Tibial nerve (tissue), 4 donors: ENCODE data around the gene MAD2L1. TPM values are rescaled to one million over a fixed set of nuclear protein-coding genes. Genes with fewer than 3 reads are reported as not detected.

Experiments
- DNase-seq, 2 donors: peaks; one replicate each; pipeline ENCODE4 v3.0.0-alpha.2; 2019; ENCODE audit warnings: low spot score in 2 of 2
- H3K27ac ChIP-seq, 4 donors: fragments of 200-600 bp; sonication (generic) in 3 of 4; one replicate each; pipeline ENCODE4 v1.5.1; 2017 to 2019; ENCODE audit warnings: mild to moderate bottlenecking in 1 of 4
- H3K27me3 ChIP-seq, 2 donors: fragments of 200-600 bp; sonication (generic) in 1 of 2; one replicate each; pipeline versions ENCODE4 v1.5.1 to v1.6.0; 2017 to 2019
- H3K36me3 ChIP-seq, 3 donors: fragments of 200-600 bp; sonication (generic); one replicate each; pipeline ENCODE4 v1.5.1; 2018 to 2019
- H3K4me1 ChIP-seq, 4 donors: fragments of 200-600 bp; sonication (generic) in 3 of 4; one replicate each; pipeline ENCODE4 v1.5.1; 2017 to 2019
- H3K4me3 ChIP-seq, 4 donors: fragments of 200-600 bp; sonication (generic) in 3 of 4; one replicate each; pipeline ENCODE4 v1.5.1; 2017 to 2019; ENCODE audit warnings: mild to moderate bottlenecking in 1 of 4, moderate library complexity in 1 of 4
- H3K9me3 ChIP-seq, 4 donors: fragments of 200-600 bp; sonication (generic) in 3 of 4; one replicate each; pipeline ENCODE4 v1.5.1; 2017 to 2019
- CTCF ChIP-seq, 5 experiments: fragments of 200-600 bp in 3 of 5; fragments of 450-650 bp in 2 of 5; sonication (generic) in 3 of 5; IDR thresholded peaks; one replicate each; pipeline ENCODE4 v1.5.1; 2016 to 2019; ENCODE audit warnings: antibody characterized with exemption in 5 of 5, mild to moderate bottlenecking in 3 of 5, moderate library complexity in 2 of 5
- EP300 ChIP-seq, 2 donors: sonication (generic); formaldehyde crosslinking; IDR thresholded peaks; one replicate each; pipeline ENCODE4 v1.6.1; 2017; ENCODE audit warnings: antibody characterized with exemption in 2 of 2, mild to moderate bottlenecking in 1 of 2
- POLR2A ChIP-seq, 2 donors: fragments of 450-650 bp; IDR thresholded peaks; one replicate each; pipeline ENCODE4 v1.6.1; 2017; ENCODE audit warnings: antibody characterized with exemption in 2 of 2, mild to moderate bottlenecking in 2 of 2, moderate library complexity in 2 of 2
- WGBS, 2 donors: methylation state at CpG; one replicate each; pipeline ENCODE4 v1.1.5; 2018; 5-methylcytosine and 5-hydroxymethylcytosine counted together
- total RNA-seq, 4 donors: library from RNA; depleted of rRNA; stranded (reverse); fragments of >200 nt; gene quantifications; one replicate each; pipeline ENCODE4 v1.1.0, GENCODE V29; 2016

Gene MAD2L1
- total RNA-seq, 4 donors from 2014 or later = 0.21 to 3.3 (median 1.4) TPM

GRCh38 chr4:120083152-120083551, 16.5 kb upstream of the MAD2L1 start:
- no peak for TF ChIP-seq EP300 (IDR thresholded peaks at IDR 0.05)
- Histone ChIP-seq H3K4me3 (no peak overlapping the region), H3K9me3 (no peaks in the 10 kb centered on the region), H3K36me3 (no peaks in the 10 kb centered on the region), H3K27me3 (no peaks in the 10 kb centered on the region), H3K4me1 (no peaks in the 10 kb centered on the region), H3K27ac (no peak overlapping the region)
- DNase-seq = no peak
- 81 to 86% methylated on average over 2 of the region's 2 CpGs for WGBS, 2 donors

- DNase-seq = no peak
- WGBS, 2 donors = 48 to 64% methylated on average over 1 of the region's 1 CpG
- H3K36me3 ChIP-seq = no peaks in the 10 kb centered on the region
Measured at GRCh38 chr4:120082251-120082650, 15.6 kb upstream of the MAD2L1 start.

GRCh38 chr4:120081726-120082125, 15.1 kb upstream of the MAD2L1 start:
- H3K4me3 ChIP-seq = no peak overlapping the region
- DNase-seq = no peak
- H3K36me3 ChIP-seq = no peaks in the 10 kb centered on the region
- TF ChIP-seq CTCF (IDR thresholded peaks at IDR 0.05) = no peak
- TF ChIP-seq POLR2A (IDR thresholded peaks at IDR 0.05) = no peak
- no peak for TF ChIP-seq EP300 (IDR thresholded peaks at IDR 0.05)
- no peaks in the 10 kb centered on the region for H3K9me3 ChIP-seq
- no peak overlapping the region for H3K27ac ChIP-seq
- H3K4me1 ChIP-seq = no peaks in the 10 kb centered on the region
- H3K27me3 ChIP-seq = no peaks in the 10 kb centered on the region

More at GRCh38 chr4:120082251-120082650, 15.6 kb upstream of the MAD2L1 start:
- Histone ChIP-seq H3K27ac (no peak overlapping the region), H3K4me1 (no peaks in the 10 kb centered on the region), H3K4me3 (no peak overlapping the region), H3K9me3 (no peaks in the 10 kb centered on the region), H3K27me3 (no peaks in the 10 kb centered on the region)
- TF ChIP-seq EP300 (IDR thresholded peaks at IDR 0.05) = no peak
- no peak for TF ChIP-seq POLR2A (IDR thresholded peaks at IDR 0.05)
- TF ChIP-seq CTCF (IDR thresholded peaks at IDR 0.05) = no peak

GRCh38 chr4:120080533-120080932, 13.9 kb upstream of the MAD2L1 start:
- 60 to 74% methylated on average over 2 of the region's 2 CpGs for WGBS, 2 donors
- Histone ChIP-seq H3K4me1 (no peaks in the 10 kb centered on the region), H3K36me3 (no peaks in the 10 kb centered on the region), H3K4me3 (no peak overlapping the region), H3K27ac (no peak overlapping the region), H3K9me3 (no peaks in the 10 kb centered on the region), H3K27me3 (no peaks in the 10 kb centered on the region)
- DNase-seq = no peak
- TF ChIP-seq CTCF (IDR thresholded peaks at IDR 0.05) (no peak), POLR2A (IDR thresholded peaks at IDR 0.05) (no peak), EP300 (IDR thresholded peaks at IDR 0.05) (no peak)

- no peaks in the 10 kb centered on the region for H3K27me3 ChIP-seq
- no peaks in the 10 kb centered on the region for H3K36me3 ChIP-seq
- H3K27ac ChIP-seq = no peak overlapping the region
- no peak for TF ChIP-seq CTCF (IDR thresholded peaks at IDR 0.05)
- no peak for TF ChIP-seq EP300 (IDR thresholded peaks at IDR 0.05)
- no peak for TF ChIP-seq POLR2A (IDR thresholded peaks at IDR 0.05)
- no peaks in the 10 kb centered on the region for H3K4me1 ChIP-seq
- DNase-seq = no peak
- no peak overlapping the region for H3K4me3 ChIP-seq
- WGBS, 2 donors = 79 to 83% methylated on average over 5 of the region's 5 CpGs
- no peaks in the 10 kb centered on the region for H3K9me3 ChIP-seq
Measured at GRCh38 chr4:120079839-120080520, 13.3 kb upstream of the MAD2L1 start.
